ENCODE data around the gene TTF1. TPM values are rescaled to one million over a fixed set of nuclear protein-coding genes. Genes with fewer than 3 reads are reported as not detected.

The TTF1 gene, protein sequence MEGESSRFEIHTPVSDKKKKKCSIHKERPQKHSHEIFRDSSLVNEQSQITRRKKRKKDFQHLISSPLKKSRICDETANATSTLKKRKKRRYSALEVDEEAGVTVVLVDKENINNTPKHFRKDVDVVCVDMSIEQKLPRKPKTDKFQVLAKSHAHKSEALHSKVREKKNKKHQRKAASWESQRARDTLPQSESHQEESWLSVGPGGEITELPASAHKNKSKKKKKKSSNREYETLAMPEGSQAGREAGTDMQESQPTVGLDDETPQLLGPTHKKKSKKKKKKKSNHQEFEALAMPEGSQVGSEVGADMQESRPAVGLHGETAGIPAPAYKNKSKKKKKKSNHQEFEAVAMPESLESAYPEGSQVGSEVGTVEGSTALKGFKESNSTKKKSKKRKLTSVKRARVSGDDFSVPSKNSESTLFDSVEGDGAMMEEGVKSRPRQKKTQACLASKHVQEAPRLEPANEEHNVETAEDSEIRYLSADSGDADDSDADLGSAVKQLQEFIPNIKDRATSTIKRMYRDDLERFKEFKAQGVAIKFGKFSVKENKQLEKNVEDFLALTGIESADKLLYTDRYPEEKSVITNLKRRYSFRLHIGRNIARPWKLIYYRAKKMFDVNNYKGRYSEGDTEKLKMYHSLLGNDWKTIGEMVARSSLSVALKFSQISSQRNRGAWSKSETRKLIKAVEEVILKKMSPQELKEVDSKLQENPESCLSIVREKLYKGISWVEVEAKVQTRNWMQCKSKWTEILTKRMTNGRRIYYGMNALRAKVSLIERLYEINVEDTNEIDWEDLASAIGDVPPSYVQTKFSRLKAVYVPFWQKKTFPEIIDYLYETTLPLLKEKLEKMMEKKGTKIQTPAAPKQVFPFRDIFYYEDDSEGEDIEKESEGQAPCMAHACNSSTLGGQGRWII
- 10 to 100 TPM; 10.1 to 15.3 (median 12.1) TPM for total RNA-seq
- 10 to 100 TPM; 11.8 to 15.0 TPM for polyA plus RNA-seq
- long read RNA-seq, donor 1, transcript TTF1-203 (10 exons, 1,780 nt) = major isoform, 7 of 12 reads
- long read RNA-seq, donor 1, partial matches to known transcripts = 3 of 12 reads
- long read RNA-seq, donor 1, other reads (novel, unspliced or antisense) = 1 of 12 reads
- long read RNA-seq, donor 2, partial matches to known transcripts = 17 of 20 reads
- long read RNA-seq, donor 2, other reads (novel, unspliced or antisense) = 0 of 20 reads
- long read RNA-seq, donor 3, transcript TTF1-201 (11 exons, 3,052 nt) = major isoform, 5 of 10 reads
- long read RNA-seq, donor 3, partial matches to known transcripts = 2 of 10 reads
- long read RNA-seq, donor 3, other reads (novel, unspliced or antisense) = 1 of 10 reads

DNA sequence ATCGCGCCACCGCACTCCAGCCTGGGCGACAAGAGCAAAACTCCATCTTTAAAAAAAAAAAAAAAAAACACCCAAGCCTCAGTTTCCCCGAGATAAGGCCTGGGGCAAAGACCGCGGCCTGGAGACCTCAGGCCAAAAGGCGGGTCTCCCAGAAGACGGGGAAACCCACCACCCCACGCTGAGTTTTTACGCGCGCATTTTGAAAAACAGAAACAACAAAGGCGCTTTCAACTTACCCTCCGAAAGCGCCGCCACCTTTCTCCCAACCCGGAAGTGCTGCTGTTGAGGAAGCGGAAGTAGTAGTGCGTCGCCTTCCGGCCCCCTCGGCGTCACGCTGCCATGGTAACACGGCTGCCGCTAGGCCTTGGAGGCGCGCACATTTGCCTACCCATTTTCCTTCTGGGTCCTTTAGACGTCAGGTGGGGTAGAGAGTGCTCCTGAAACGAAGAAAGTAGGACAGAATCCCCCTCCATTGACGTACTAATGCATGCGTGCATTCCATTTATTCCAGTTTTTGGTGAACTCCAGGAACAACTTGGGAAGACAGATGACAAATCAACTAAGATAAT is at the start of gene TTF1:
Gene TTF1 (minus strand): TSS at position 287 of the 569 bp plus-strand sequence. CDS start 4,019 bp downstream, outside the sequence.
- WGBS, 3 donors = 0 to 1% (median 1%) methylated on average over 30 to 33 of the region's 33 CpGs
- Histone ChIP-seq H3K36me3 (no peaks in the 10 kb centered on the region), H3K4me1 (ENCODE audit: insufficient read depth) (peaks cover 12% of the 10 kb centered on the region), H3K4me3 (peak within 1 kb of the TSS; percentile 65), H3K27ac (no peak within 1 kb of the TSS), H3K9me3 (no peaks in the 10 kb centered on the region), H3K27me3 (no peaks in the 10 kb centered on the region)
- intact Hi-C loops (cut with DNase I) = no loop called here
- TF ChIP-seq POLR2A (IDR thresholded peaks at IDR 0.05) = no peak
- no peak for TF ChIP-seq EP300 (IDR thresholded peaks at IDR 0.05)
- TF ChIP-seq, protein P1, sequence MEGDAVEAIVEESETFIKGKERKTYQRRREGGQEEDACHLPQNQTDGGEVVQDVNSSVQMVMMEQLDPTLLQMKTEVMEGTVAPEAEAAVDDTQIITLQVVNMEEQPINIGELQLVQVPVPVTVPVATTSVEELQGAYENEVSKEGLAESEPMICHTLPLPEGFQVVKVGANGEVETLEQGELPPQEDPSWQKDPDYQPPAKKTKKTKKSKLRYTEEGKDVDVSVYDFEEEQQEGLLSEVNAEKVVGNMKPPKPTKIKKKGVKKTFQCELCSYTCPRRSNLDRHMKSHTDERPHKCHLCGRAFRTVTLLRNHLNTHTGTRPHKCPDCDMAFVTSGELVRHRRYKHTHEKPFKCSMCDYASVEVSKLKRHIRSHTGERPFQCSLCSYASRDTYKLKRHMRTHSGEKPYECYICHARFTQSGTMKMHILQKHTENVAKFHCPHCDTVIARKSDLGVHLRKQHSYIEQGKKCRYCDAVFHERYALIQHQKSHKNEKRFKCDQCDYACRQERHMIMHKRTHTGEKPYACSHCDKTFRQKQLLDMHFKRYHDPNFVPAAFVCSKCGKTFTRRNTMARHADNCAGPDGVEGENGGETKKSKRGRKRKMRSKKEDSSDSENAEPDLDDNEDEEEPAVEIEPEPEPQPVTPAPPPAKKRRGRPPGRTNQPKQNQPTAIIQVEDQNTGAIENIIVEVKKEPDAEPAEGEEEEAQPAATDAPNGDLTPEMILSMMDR (IDR thresholded peaks at IDR 0.05) = no peak
- peak; percentile 88 to 93 (median 90) for DNase-seq

DNA sequence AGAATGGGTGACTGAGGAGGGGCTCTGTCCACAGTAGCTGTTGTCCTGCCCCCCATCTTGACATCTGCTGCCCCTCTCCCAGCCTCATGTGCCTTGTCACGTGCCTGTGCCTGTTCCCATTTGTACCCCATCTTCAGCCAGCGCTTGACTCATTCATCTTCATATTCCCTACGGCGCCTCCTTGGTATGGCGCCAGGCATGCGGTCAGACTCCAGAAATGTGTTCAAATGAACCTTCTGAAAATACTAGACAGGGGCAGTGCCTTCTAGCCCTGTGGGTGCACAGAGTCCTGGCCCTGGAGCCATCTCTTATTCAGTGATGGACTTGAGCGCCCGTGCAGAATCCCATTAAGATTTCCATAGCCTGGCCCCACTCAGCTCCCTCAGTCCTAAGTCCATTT is 49.6 kb upstream of the TTF1 start:
- TF ChIP-seq POLR2A (IDR thresholded peaks at IDR 0.05) (no peak), EP300 (IDR thresholded peaks at IDR 0.05) (no peak)
- TF ChIP-seq, protein P1 (IDR thresholded peaks at IDR 0.05) = no peak
- WGBS, 3 donors = 81 to 92% (median 85%) methylated on average over 8 of the region's 8 CpGs

DNA sequence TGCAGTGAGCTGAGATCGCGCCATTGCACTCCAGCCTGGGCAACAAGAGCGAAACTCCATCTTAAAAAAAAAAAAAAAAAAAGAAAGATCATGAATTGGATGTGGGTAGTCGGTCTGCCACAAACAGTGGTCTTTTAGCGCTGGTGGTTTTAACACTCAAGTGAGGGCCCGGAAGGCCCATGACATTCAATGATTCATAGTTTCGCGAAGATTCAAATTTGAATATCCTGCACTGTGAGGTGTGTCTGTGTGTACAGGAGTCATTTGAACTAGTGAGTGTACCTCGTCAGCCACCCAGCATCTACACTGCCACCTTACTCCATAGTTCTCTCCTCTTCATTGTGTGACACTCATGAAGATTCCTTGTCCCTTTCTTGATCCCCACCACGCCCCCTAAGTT is 44.6 kb upstream of the TTF1 start:
- intact Hi-C loops (cut with DNase I) = no loop called here
- no peak for TF ChIP-seq EP300 (IDR thresholded peaks at IDR 0.05)
- Histone ChIP-seq H3K36me3 (no peaks in the 10 kb centered on the region), H3K9me3 (no peaks in the 10 kb centered on the region), H3K27ac (no peak overlapping the region), H3K4me1 (ENCODE audit: insufficient read depth) (no peaks in the 10 kb centered on the region), H3K27me3 (no peaks in the 10 kb centered on the region), H3K4me3 (no peak overlapping the region)
- no peak for DNase-seq
- 85 to 93% (median 91%) methylated on average over 10 of the region's 10 CpGs for WGBS, 3 donors

More for the DNA sequence above, 49.6 kb upstream of the TTF1 start:
- Histone ChIP-seq H3K27me3 (no peaks in the 10 kb centered on the region), H3K4me1 (ENCODE audit: insufficient read depth) (no peaks in the 10 kb centered on the region), H3K27ac (no peak overlapping the region), H3K9me3 (no peaks in the 10 kb centered on the region), H3K4me3 (no peak overlapping the region), H3K36me3 (no peaks in the 10 kb centered on the region)
- intact Hi-C loops (cut with DNase I) = no loop called here
- DNase-seq = no peak

DNA sequence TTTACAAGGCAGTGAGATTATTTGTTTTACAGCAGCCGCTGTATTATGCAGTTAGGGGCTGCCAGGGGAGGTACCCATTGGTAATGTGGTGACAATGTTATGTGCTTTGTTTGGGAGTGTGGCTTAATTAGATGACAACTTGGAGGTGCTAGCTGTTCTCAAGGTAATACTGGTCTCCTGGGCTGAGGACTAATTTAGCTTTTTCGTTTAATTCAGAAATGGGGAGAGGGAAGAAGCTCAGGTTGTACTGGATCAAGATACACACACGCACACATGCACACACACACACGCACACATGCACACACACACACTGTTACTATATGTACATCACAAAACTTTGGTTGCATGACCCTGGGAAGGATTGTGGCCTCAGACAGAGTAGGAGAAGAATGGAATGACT is 41.3 kb upstream of the TTF1 start:
- DNase-seq = no peak
- intact Hi-C loops (cut with DNase I) = no loop called here

More for the DNA sequence above, 41.3 kb upstream of the TTF1 start:
- Histone ChIP-seq H3K27me3 (no peaks in the 10 kb centered on the region), H3K9me3 (no peaks in the 10 kb centered on the region), H3K4me3 (no peak overlapping the region), H3K4me1 (ENCODE audit: insufficient read depth) (no peaks in the 10 kb centered on the region), H3K27ac (no peak overlapping the region), H3K36me3 (no peaks in the 10 kb centered on the region)
- 82 to 83% (median 83%) methylated on average over 4 of the region's 4 CpGs for WGBS, 3 donors
- TF ChIP-seq EP300 (IDR thresholded peaks at IDR 0.05) (no peak), POLR2A (IDR thresholded peaks at IDR 0.05) (no peak)
- TF ChIP-seq, protein P1 (IDR thresholded peaks at IDR 0.05) = no peak

All from ovary (tissue), 10 donors.